Upper lobe of left lung (tissue), 4 donors: ENCODE results near the gene SCN5A.

Source experiments
- POLR2A ChIP-seq, 4 donors: fragments of 450-650 bp; IDR thresholded peaks; one replicate each; pipeline ENCODE4 v1.5.1; 2016 to 2017; ENCODE audit warnings: antibody characterized with exemption in 4 of 4, mild to moderate bottlenecking in 2 of 4
- POLR2AphosphoS5 ChIP-seq, 2 donors: sonication (generic); formaldehyde crosslinking; IDR thresholded peaks; one replicate each; pipeline ENCODE4 v1.5.1; 2017; ENCODE audit warnings: antibody characterized with exemption in 2 of 2
- TF ChIP-seq, protein P1 (sequence below), 6 experiments: fragments of 450-650 bp in 4 of 6; fragments of 200-600 bp in 2 of 6; sonication (generic) in 2 of 6; IDR thresholded peaks; one replicate each; pipeline ENCODE4 v1.5.1; 2016 to 2019; ENCODE audit warnings: antibody characterized with exemption in 6 of 6

- TF ChIP-seq, protein P1, sequence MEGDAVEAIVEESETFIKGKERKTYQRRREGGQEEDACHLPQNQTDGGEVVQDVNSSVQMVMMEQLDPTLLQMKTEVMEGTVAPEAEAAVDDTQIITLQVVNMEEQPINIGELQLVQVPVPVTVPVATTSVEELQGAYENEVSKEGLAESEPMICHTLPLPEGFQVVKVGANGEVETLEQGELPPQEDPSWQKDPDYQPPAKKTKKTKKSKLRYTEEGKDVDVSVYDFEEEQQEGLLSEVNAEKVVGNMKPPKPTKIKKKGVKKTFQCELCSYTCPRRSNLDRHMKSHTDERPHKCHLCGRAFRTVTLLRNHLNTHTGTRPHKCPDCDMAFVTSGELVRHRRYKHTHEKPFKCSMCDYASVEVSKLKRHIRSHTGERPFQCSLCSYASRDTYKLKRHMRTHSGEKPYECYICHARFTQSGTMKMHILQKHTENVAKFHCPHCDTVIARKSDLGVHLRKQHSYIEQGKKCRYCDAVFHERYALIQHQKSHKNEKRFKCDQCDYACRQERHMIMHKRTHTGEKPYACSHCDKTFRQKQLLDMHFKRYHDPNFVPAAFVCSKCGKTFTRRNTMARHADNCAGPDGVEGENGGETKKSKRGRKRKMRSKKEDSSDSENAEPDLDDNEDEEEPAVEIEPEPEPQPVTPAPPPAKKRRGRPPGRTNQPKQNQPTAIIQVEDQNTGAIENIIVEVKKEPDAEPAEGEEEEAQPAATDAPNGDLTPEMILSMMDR (IDR thresholded peaks at IDR 0.05): no peak
- TF ChIP-seq POLR2AphosphoS5 (IDR thresholded peaks at IDR 0.05) (no peak), POLR2A (IDR thresholded peaks at IDR 0.05) (no peak)
These were observed 87.0 kb downstream of the SCN5A start for GRCh38 chr3:38562467-38562925.
